Adrenal gland (tissue), 5 donors: ENCODE results near the gene CDCA7L.

Experiments used
- CTCF ChIP-seq, 6 experiments: fragments of 450-650 bp in 4 of 6; fragments of 200-600 bp in 2 of 6; sonication (generic) in 1 of 6; IDR thresholded peaks; 1 replicate in 5 of 6; 2 replicates in 1 of 6; pipeline versions ENCODE4 v1.5.1 to v1.8.0; 2016 to 2021; ENCODE audit warnings: antibody characterized with exemption in 6 of 6, mild to moderate bottlenecking in 2 of 6, moderate library complexity in 1 of 6
- POLR2A ChIP-seq, 2 donors: fragments of 450-650 bp; IDR thresholded peaks; one replicate each; pipeline ENCODE4 v1.6.1; 2017; ENCODE audit warnings: antibody characterized with exemption in 2 of 2, mild to moderate bottlenecking in 2 of 2, moderate library complexity in 1 of 2
- donor health status: DM: no; HTN: no; CAD: no.

GRCh38 chr7:21911341-21911875 is 34.3 kb downstream of the CDCA7L start:
- TF ChIP-seq POLR2A (IDR thresholded peaks at IDR 0.05): no peak
- TF ChIP-seq CTCF (IDR thresholded peaks at IDR 0.05): no peak
